SK-N-SH (cell line): ENCODE measurements around the gene CIAO2A. TPM values are rescaled to one million over a fixed set of nuclear protein-coding genes. Genes with fewer than 3 reads are reported as not detected.

Experiments
- CTCF ChIA-PET: fragments of 300-600, 350-600 bp; formaldehyde crosslinking; extraction: SDS; loops from one replicate; lab custom pipeline; 2021; lab: Yijun Ruan, JAX
- POLR2A ChIA-PET: fragments of 350-600 bp; sonication (Branson Sonifier 250); formaldehyde crosslinking; extraction: SDS; loops from one replicate; lab custom pipeline; 2020; ENCODE audit warnings: antibody characterized with exemption, inconsistent platforms; lab: Yijun Ruan, JAX
- DNase-seq: peaks from one replicate; pipeline ENCODE4 v3.0.0; 2012
- H2AFZ ChIP-seq: fragments of 200-600 bp; sonication (generic); 2 replicates; pipeline ENCODE4 v1.8.1; 2016; ENCODE audit warnings: antibody characterized with exemption, mild to moderate bottlenecking, low read depth
- H3F3A ChIP-seq: fragments of 200-600 bp; sonication (generic); replicated peaks from 2 replicates; pipeline ENCODE3; 2016; ENCODE audit warnings: antibody characterized with exemption, mild to moderate bottlenecking; ENCODE audit not compliant: insufficient read depth
- H3K27ac ChIP-seq, 2 experiments: fragments of 200-500 bp in 1 of 2; fragments of 200-600 bp in 1 of 2; sonication (Bioruptor generic) in 1 of 2; sonication (generic), shearing (Covaris generic) in 1 of 2; 2 replicates each; pipeline versions ENCODE4 v1.5.1 to v1.6.1; 2014 to 2016; ENCODE audit warnings: low read depth in 2 of 2, inconsistent platforms in 1 of 2, low read length in 1 of 2, mild to moderate bottlenecking in 1 of 2, mixed read lengths in 1 of 2
- H3K27me3 ChIP-seq: fragments of 200-600 bp; sonication (generic), shearing (Covaris generic); 2 replicates; pipeline ENCODE4 v1.6.1; 2016; ENCODE audit warnings: mixed run types; ENCODE audit not compliant: insufficient read depth
- H3K36me3 ChIP-seq, 2 experiments: fragments of 200-500 bp in 1 of 2; fragments of 200-600 bp in 1 of 2; sonication (Bioruptor generic) in 1 of 2; sonication (generic) in 1 of 2; replicated peaks in 1 of 2; 2 replicates each; pipeline versions ENCODE3 to v1.5.1; 2014 to 2016; ENCODE audit warnings: low read length in 1 of 2, mild to moderate bottlenecking in 1 of 2; ENCODE audit not compliant: insufficient read depth in 2 of 2, control insufficient read depth in 1 of 2
- H3K4me1 ChIP-seq, 2 experiments: fragments of 200-500 bp in 1 of 2; fragments of 200-600 bp in 1 of 2; sonication (Bioruptor generic) in 1 of 2; sonication (generic), shearing (Covaris generic) in 1 of 2; 2 replicates each; pipeline versions ENCODE4 v1.5.1 to v1.6.1; 2014 to 2016; ENCODE audit warnings: low read depth in 1 of 2, low read length in 1 of 2, mixed run types in 1 of 2; ENCODE audit not compliant: insufficient read depth in 2 of 2, control insufficient read depth in 1 of 2
- H3K4me2 ChIP-seq: fragments of 200-600 bp; sonication (generic), shearing (Covaris generic); 2 replicates; pipeline ENCODE4 v1.6.1; 2017; ENCODE audit warnings: mixed run types
- H3K4me3 ChIP-seq, 2 experiments: fragments of 200-500 bp in 1 of 2; fragments of 200-600 bp in 1 of 2; sonication (Bioruptor generic) in 1 of 2; sonication (generic), shearing (Covaris generic) in 1 of 2; 2 replicates each; pipeline versions ENCODE4 v1.5.1 to v1.8.1; 2014 to 2016; ENCODE audit warnings: low read depth in 2 of 2, inconsistent platforms in 1 of 2, low read length in 1 of 2, mild to moderate bottlenecking in 1 of 2, mixed read lengths in 1 of 2, moderate library complexity in 1 of 2
- H3K79me2 ChIP-seq: fragments of 200-600 bp; sonication (generic); 2 replicates; pipeline ENCODE4 v1.8.1; 2017; ENCODE audit warnings: mild to moderate bottlenecking; ENCODE audit not compliant: insufficient read depth
- H3K9ac ChIP-seq: fragments of 200-600 bp; sonication (generic); 2 replicates; pipeline ENCODE4 v1.6.1; 2017; ENCODE audit warnings: mixed run types
- H3K9me2 ChIP-seq: fragments of 200-600 bp; sonication (generic); 2 replicates; pipeline ENCODE4 v1.6.1; 2017; ENCODE audit warnings: mixed run types
- H3K9me3 ChIP-seq: fragments of 200-600 bp; sonication (generic); 2 replicates; pipeline ENCODE4 v1.6.1; 2017; ENCODE audit warnings: mixed run types, mild to moderate bottlenecking, moderate library complexity
- H4K20me1 ChIP-seq: fragments of 200-600 bp; sonication (generic); 2 replicates; pipeline ENCODE4 v1.6.1; 2017; ENCODE audit warnings: mild to moderate bottlenecking, mixed run types; ENCODE audit not compliant: insufficient read depth
- ELF1 ChIP-seq: IDR thresholded peaks from 2 replicates; pipeline ENCODE4 v1.4.0; 2012
- EP300 ChIP-seq, 2 experiments: IDR thresholded peaks; 2 replicates each; pipeline versions ENCODE4 v1.4.0 to v1.6.1; 2012; ENCODE audit warnings: borderline replicate concordance in 1 of 2, low read depth in 1 of 2, low read length in 1 of 2
- FOSL2 ChIP-seq: IDR thresholded peaks from 2 replicates; pipeline ENCODE4 v1.4.0; 2012; ENCODE audit warnings: low read depth, mild to moderate bottlenecking, moderate library complexity, borderline replicate concordance
- GABPA ChIP-seq: IDR thresholded peaks from 2 replicates; pipeline ENCODE4 v1.4.0; 2012; ENCODE audit warnings: low read depth, mild to moderate bottlenecking
- GATA2 ChIP-seq: sonication (generic); formaldehyde crosslinking; IDR thresholded peaks from 2 replicates; pipeline ENCODE4 v1.5.0; 2020; ENCODE audit warnings: mild to moderate bottlenecking, missing genetic modification reagents
- IRF3 ChIP-seq: fragments of 150-350 bp; IDR thresholded peaks from 2 replicates; pipeline ENCODE4 v1.6.1; 2016; ENCODE audit warnings: mild to moderate bottlenecking, low read depth, low read length
- MEF2A ChIP-seq: IDR thresholded peaks from 2 replicates; pipeline ENCODE4 v1.4.0; 2012; ENCODE audit warnings: low read depth, borderline replicate concordance
- PBX3 ChIP-seq: IDR thresholded peaks from 2 replicates; pipeline ENCODE4; 2012
- RAD21 ChIP-seq: IDR thresholded peaks from 2 replicates; pipeline ENCODE4 v1.6.1; 2012; ENCODE audit warnings: mild to moderate bottlenecking, low read length
- RCOR1 ChIP-seq: fragments of 150-350 bp; IDR thresholded peaks from 2 replicates; pipeline ENCODE4 v1.6.1; 2017; ENCODE audit warnings: antibody characterized with exemption, low read length
- RFX5 ChIP-seq: IDR thresholded peaks from 2 replicates; pipeline ENCODE4 v1.6.1; 2012; ENCODE audit warnings: mild to moderate bottlenecking, improper control_type of control experiment, low read length
- RXRA ChIP-seq: IDR thresholded peaks from 2 replicates; pipeline ENCODE4 v1.4.0; 2012; ENCODE audit warnings: low read depth, mild to moderate bottlenecking, borderline replicate concordance
- TAF1 ChIP-seq: IDR thresholded peaks from 2 replicates; pipeline ENCODE4 v1.6.1; 2012; ENCODE audit warnings: low read depth, mild to moderate bottlenecking, low read length, moderate library complexity, borderline replicate concordance
- USF1 ChIP-seq: IDR thresholded peaks from 2 replicates; pipeline ENCODE4 v1.4.0; 2012; ENCODE audit warnings: low read depth, borderline replicate concordance
- USF2 ChIP-seq: fragments of 150-350 bp; IDR thresholded peaks from 2 replicates; pipeline ENCODE4 v1.6.1; 2017; ENCODE audit warnings: antibody characterized with exemption, low read length, low read depth, borderline replicate concordance
- ZBTB33 ChIP-seq: IDR thresholded peaks from 2 replicates; pipeline ENCODE4 v1.4.0; 2012; ENCODE audit warnings: low read depth, borderline replicate concordance
- WGBS: methylation state at CpG from one replicate; pipeline ENCODE4 v1.1.6; 2017; ENCODE audit warnings: low lambda C conversion rate; 5-methylcytosine and 5-hydroxymethylcytosine counted together
- polyA plus RNA-seq, 3 experiments: library from polyadenylated mRNA; depleted of rRNA; stranded (reverse); fragments of >200 nt; gene quantifications; 2 replicates each; pipeline ENCODE4 v1.2.3, GENCODE V29; 2012

Gene CIAO2A
- polyA plus RNA-seq, 1 of the 3 experiments (the other 2 are of a cell fraction): 65.3 TPM

GRCh38 chr15:64032329-64032728 is 61.3 kb downstream of the CIAO2A start (continued):
- TF ChIP-seq ZBTB33 (no peak), MEF2A (no peak), FOSL2 (no peak), RAD21 (no peak), RFX5 (no peak), RXRA (no peak)

- DNase-seq: no peak
- Histone ChIP-seq H3K9me3 (no peaks in the 10 kb centered on the region), H4K20me1 (no peaks in the 10 kb centered on the region), H3K9me2 (no peaks in the 10 kb centered on the region), H3K4me2 (no peak overlapping the region), H3K27ac (no peak overlapping the region), H3K79me2 (no peaks in the 10 kb centered on the region), H3K4me1 (no peaks in the 10 kb centered on the region; a peak in 1 of 4 replicates), H3K9ac (no peak overlapping the region), H3F3A (peaks cover 4% of the 10 kb centered on the region), H3K27me3 (no peaks in the 10 kb centered on the region), H3K36me3 (no peaks in the 10 kb centered on the region), H3K4me3 (no peak overlapping the region), H2AFZ (no peak overlapping the region)
- POLR2A ChIA-PET: no interaction called here
- CTCF ChIA-PET: interaction anchor here (0.7 to 1.3 kb wide), 3 partner anchors 12 to 38 kb away, joined by 3 to 5 read pairs (median 3); partner anchors contain the start of gene DAPK2
- TF ChIP-seq IRF3 (no peak), GATA2 (CRISPR knock-in tag) (no peak), EP300 (IDR thresholded peaks at IDR 0.05; ENCODE audit: borderline replicate concordance in 1 of 2, low read depth in 1 of 2, low read length in 1 of 2) (no peak), TAF1 (no peak), ZBTB33 (no peak), RCOR1 (no peak), USF2 (no peak), MEF2A (no peak), RFX5 (no peak), USF1 (no peak), PBX3 (no peak), ELF1 (no peak), GABPA (no peak)
- 85% methylated on average over 4 of the region's 4 CpGs for WGBS
Observed at GRCh38 chr15:64030123-64030522, 63.5 kb downstream of the CIAO2A start.
